ENCODE results near the gene TTLL10. TPM values are rescaled to one million over a fixed set of nuclear protein-coding genes. Genes with fewer than 3 reads are reported as not detected.

Gene TTLL10
- total RNA-seq, 1 donor from 2014 or later, result not detected

DNA sequence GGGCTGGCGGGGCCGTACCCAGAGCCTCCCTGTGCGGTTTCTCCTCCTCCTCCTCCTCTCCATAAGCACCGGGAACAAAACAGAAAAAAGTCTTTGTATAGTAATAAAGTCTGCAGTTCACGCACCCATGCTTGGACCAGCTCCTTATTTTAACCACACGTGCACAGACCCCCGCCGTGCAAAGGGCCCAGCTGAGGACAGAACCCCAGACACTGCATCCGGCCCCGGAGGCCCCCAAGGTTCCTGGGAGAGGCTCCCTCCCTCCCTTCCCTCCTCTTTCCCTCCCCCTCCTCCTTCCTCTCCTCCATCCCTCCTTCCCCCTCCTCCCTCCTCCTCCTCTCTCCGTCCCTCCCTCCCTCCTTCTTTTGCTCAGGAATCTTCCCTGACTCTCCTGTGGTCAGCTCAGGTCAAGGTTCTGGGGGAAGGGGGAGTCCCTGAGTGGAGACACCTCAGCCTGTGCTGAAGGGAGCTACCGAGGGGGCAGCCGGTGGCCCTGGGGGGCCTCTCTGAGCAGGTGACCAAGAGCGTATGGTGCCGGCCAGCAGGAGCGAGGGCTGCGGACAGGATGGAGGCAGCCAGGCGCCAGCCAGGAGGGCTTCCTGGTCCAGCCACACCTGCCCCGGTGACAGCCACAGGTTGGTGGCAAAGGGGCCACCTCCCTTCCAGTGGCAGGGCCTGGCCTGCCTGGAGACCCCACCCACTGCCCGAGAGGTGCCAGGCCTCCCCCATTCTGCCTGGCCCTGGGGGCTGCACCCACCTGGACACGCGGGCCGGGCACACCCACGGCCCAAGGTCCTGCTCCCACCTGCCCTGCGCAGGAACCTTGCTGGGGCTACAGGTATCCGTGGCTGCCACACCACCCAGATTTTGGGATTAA, 3.2 kb upstream of the TTLL10 start:
- no peaks in the 10 kb centered on the region for H3K9me3 ChIP-seq (ENCODE audit: insufficient read depth, low read depth, low read length)
- no peak overlapping the region for H3K4me2 ChIP-seq (ENCODE audit: low read length)
- no peak overlapping the region for H2AFZ ChIP-seq (ENCODE audit: low read depth, low read length)
- Mint-ChIP-seq H3K9me3 (ENCODE audit: unreplicated experiment) (no peaks in the 10 kb centered on the region), H3K4me1 (ENCODE audit: low read depth, unreplicated experiment) (peaks cover 6% of the 10 kb centered on the region), H3K27ac (ENCODE audit: unreplicated experiment) (no peak overlapping the region), H3K36me3 (ENCODE audit: low read depth, unreplicated experiment) (no peaks in the 10 kb centered on the region), H3K4me3 (ENCODE audit: unreplicated experiment) (no peak overlapping the region), H3K27me3 (ENCODE audit: low read depth, unreplicated experiment) (peaks cover 20% of the 10 kb centered on the region)
- peaks cover 21% of the 10 kb centered on the region for H3K27me3 ChIP-seq (ENCODE audit: insufficient read depth, low read length)
- H3K9ac ChIP-seq (ENCODE audit: low read length), result no peak overlapping the region
- no peak for DNase-seq (ENCODE audit: low read depth)
- no peaks in the 10 kb centered on the region for H3K4me1 ChIP-seq (ENCODE audit: insufficient read depth, low read length)
- H4K20me1 ChIP-seq (ENCODE audit: insufficient read depth, low read length), result no peaks in the 10 kb centered on the region
- no peak overlapping the region for H3K27ac ChIP-seq (ENCODE audit: low read depth, low read length)
- no peak for FAIRE-seq
- no peak for TF ChIP-seq EZH2 (IDR thresholded peaks at IDR 0.05; ENCODE audit: insufficient read depth, low read length)
- TF ChIP-seq, protein P1, sequence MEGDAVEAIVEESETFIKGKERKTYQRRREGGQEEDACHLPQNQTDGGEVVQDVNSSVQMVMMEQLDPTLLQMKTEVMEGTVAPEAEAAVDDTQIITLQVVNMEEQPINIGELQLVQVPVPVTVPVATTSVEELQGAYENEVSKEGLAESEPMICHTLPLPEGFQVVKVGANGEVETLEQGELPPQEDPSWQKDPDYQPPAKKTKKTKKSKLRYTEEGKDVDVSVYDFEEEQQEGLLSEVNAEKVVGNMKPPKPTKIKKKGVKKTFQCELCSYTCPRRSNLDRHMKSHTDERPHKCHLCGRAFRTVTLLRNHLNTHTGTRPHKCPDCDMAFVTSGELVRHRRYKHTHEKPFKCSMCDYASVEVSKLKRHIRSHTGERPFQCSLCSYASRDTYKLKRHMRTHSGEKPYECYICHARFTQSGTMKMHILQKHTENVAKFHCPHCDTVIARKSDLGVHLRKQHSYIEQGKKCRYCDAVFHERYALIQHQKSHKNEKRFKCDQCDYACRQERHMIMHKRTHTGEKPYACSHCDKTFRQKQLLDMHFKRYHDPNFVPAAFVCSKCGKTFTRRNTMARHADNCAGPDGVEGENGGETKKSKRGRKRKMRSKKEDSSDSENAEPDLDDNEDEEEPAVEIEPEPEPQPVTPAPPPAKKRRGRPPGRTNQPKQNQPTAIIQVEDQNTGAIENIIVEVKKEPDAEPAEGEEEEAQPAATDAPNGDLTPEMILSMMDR (IDR thresholded peaks at IDR 0.05; ENCODE audit: insufficient read depth, low read depth, low read length), result no peak
- no peaks in the 10 kb centered on the region for H3K36me3 ChIP-seq (ENCODE audit: insufficient read depth, low read length)
- H3K79me2 ChIP-seq (ENCODE audit: insufficient read depth, low read length), result no peaks in the 10 kb centered on the region
- H3K4me3 ChIP-seq (ENCODE audit: insufficient read depth, low read depth, low read length), result no peak overlapping the region

DNA sequence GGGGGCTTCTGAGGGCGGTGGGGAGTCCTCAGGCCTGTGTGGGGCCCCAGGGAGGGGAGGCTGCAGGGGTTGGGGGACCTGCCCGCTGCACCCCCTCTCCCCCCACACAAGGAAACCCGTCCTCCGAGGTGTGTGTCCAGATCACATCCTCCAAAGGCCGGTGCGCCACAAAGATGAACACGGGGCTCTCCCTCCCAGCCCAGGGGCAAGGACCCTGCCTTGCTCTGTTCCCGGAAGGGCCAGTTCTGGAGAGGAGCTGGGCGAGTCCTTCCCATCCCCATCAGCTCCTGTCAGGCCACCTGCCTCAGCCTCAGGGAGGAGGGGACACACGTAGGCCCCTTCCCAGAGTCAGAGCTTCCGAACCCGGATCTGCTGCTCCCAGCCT, 2.5 kb upstream of the TTLL10 start:
- no peak overlapping the region for H3K9ac ChIP-seq (ENCODE audit: low read length)
- no peak overlapping the region for H3K27ac ChIP-seq (ENCODE audit: low read depth, low read length)
- Mint-ChIP-seq H3K4me3 (ENCODE audit: unreplicated experiment) (no peak overlapping the region), H3K4me1 (ENCODE audit: low read depth, unreplicated experiment) (peaks cover 4% of the 10 kb centered on the region), H3K36me3 (ENCODE audit: low read depth, unreplicated experiment) (no peaks in the 10 kb centered on the region), H3K27ac (ENCODE audit: unreplicated experiment) (no peak overlapping the region), H3K27me3 (ENCODE audit: low read depth, unreplicated experiment) (peaks cover 25% of the 10 kb centered on the region), H3K9me3 (ENCODE audit: unreplicated experiment) (no peaks in the 10 kb centered on the region)
- peaks cover 23% of the 10 kb centered on the region for H3K27me3 ChIP-seq (ENCODE audit: insufficient read depth, low read length)
- DNase-seq (ENCODE audit: low read depth) (no peak), FAIRE-seq (no peak)
- no peak overlapping the region for H2AFZ ChIP-seq (ENCODE audit: low read depth, low read length)
- TF ChIP-seq EZH2 (IDR thresholded peaks at IDR 0.05; ENCODE audit: insufficient read depth, low read length), result no peak
- TF ChIP-seq, protein P1 (IDR thresholded peaks at IDR 0.05; ENCODE audit: insufficient read depth, low read depth, low read length), result no peak
- H3K36me3 ChIP-seq (ENCODE audit: insufficient read depth, low read length), result no peaks in the 10 kb centered on the region
- H3K4me3 ChIP-seq (ENCODE audit: insufficient read depth, low read depth, low read length), result no peak overlapping the region
- H3K4me1 ChIP-seq (ENCODE audit: insufficient read depth, low read length), result no peaks in the 10 kb centered on the region
- H3K4me2 ChIP-seq (ENCODE audit: low read length), result no peak overlapping the region
- H4K20me1 ChIP-seq (ENCODE audit: insufficient read depth, low read length), result no peaks in the 10 kb centered on the region
- no peaks in the 10 kb centered on the region for H3K79me2 ChIP-seq (ENCODE audit: insufficient read depth, low read length)
- no peaks in the 10 kb centered on the region for H3K9me3 ChIP-seq (ENCODE audit: insufficient read depth, low read depth, low read length)

All from astrocyte (in vitro differentiated cells and primary cell).